CD4-positive, alpha-beta T cell treated with Interferon gamma for 1 hour (primary cell): ENCODE measurements around the gene ACBD6.

Experiments used
- DNase-seq: peaks from one replicate; pipeline ENCODE4 v3.0.0-alpha.2; 2020

The ACBD6 gene

GRCh38 chr1:180252638-180253536 is 249.5 kb downstream of the ACBD6 start:
- peak; percentile 64 for DNase-seq

- no peak for DNase-seq
Observed at GRCh38 chr1:180251526-180252305, 250.7 kb downstream of the ACBD6 start.

- DNase-seq = no peak
Observed at GRCh38 chr1:180250883-180251509, 251.4 kb downstream of the ACBD6 start.

- no peak for DNase-seq
Observed at GRCh38 chr1:180250499-180250770, 251.9 kb downstream of the ACBD6 start.

GRCh38 chr1:180249725-180250498 is 252.5 kb downstream of the ACBD6 start:
- no peak for DNase-seq

- DNase-seq = no peak
Observed at GRCh38 chr1:180248731-180249681, 253.4 kb downstream of the ACBD6 start.

- DNase-seq = no peak
Observed at GRCh38 chr1:180248176-180248575, 254.2 kb downstream of the ACBD6 start.

- DNase-seq = no peak
Observed at GRCh38 chr1:180247580-180247979, 254.8 kb downstream of the ACBD6 start.

GRCh38 chr1:180247061-180247460 is 255.3 kb downstream of the ACBD6 start:
- no peak for DNase-seq

- no peak for DNase-seq
Observed at GRCh38 chr1:180246579-180246978, 255.8 kb downstream of the ACBD6 start.

- no peak for DNase-seq
Observed at GRCh38 chr1:180244840-180245239, 257.5 kb downstream of the ACBD6 start.

- no peak for DNase-seq
Observed at GRCh38 chr1:180243517-180244221, 258.7 kb downstream of the ACBD6 start.

GRCh38 chr1:180241716-180242544 is 260.4 kb downstream of the ACBD6 start:
- no peak for DNase-seq

GRCh38 chr1:180239145-180240096 is 263.0 kb downstream of the ACBD6 start:
- DNase-seq = no peak

GRCh38 chr1:180238675-180239074 is 263.7 kb downstream of the ACBD6 start:
- DNase-seq = no peak
